Measurements from ENCODE around the gene HEATR9.

- TF ChIP-seq CTCF (IDR thresholded peaks at IDR 0.05; ENCODE audit: borderline replicate concordance, extremely low read depth, low read length, poor library complexity, severe bottlenecking) (no peak), EZH2 (IDR thresholded peaks at IDR 0.05; ENCODE audit: borderline replicate concordance, low read depth, low read length, severe bottlenecking) (no peak)
Observed at GRCh38 chr17:35855965-35856364, 12.7 kb downstream of the HEATR9 start.

Data from DND-41 (cell line).